ENCODE data around the gene MYOM1.
"Not testable (repeated sequence)": the region's sequence is repeated elsewhere in the genome, so short reads cannot be mapped to it uniquely, and the experiment has no call there.

Gene MYOM1

DNA sequence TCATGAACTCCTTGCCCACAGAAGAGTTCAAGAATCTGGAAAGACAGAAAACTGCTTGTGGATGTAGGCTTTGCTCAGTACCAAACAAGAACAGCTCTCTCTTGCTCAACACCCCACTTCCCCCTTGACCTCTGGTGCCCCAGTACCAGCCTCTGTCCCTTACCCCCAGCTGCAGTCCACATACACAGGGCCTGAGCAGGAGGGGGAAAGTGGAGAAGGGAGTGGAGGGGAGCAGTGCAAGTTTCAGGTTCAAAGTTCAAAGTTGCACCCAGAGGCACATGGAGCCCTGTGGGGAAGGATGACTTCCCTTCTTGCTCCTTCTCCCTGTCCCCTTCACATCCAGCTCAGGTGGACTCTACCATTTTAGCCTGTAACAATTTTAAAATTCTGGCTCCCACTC lies 145.7 kb downstream of the MYOM1 start:
- DNase-seq: no peak

- DNase-seq: not testable (repeated sequence)
Measured at GRCh38 chr18:3073353-3073752, 146.4 kb downstream of the MYOM1 start.

- DNase-seq: no peak
Measured at GRCh38 chr18:3071676-3072075, 148.1 kb downstream of the MYOM1 start.

- DNase-seq: no peak
Measured at GRCh38 chr18:3069671-3070433, 149.9 kb downstream of the MYOM1 start.

DNA sequence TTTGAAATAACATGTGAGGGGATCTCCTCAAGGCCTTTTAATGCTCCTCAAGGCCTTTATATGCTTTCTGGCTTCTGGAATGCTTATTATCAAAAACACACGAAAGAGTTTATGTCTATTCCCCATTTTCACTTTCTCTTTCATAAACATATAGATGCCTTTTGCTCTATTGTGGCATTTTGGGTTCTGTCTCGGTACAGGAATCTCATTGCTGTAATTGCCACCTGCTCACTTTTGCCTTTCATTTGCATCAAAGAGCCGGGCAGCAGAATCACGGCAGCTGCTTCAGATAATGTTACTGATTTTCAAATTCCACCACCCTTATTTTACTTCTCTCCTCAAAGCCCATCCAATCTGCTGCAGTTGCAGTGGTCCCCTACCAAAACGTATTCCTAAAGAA lies 152.0 kb downstream of the MYOM1 start:
- no peak for DNase-seq

- DNase-seq: no peak
Measured at GRCh38 chr18:3067165-3067661, 152.6 kb downstream of the MYOM1 start.

DNA sequence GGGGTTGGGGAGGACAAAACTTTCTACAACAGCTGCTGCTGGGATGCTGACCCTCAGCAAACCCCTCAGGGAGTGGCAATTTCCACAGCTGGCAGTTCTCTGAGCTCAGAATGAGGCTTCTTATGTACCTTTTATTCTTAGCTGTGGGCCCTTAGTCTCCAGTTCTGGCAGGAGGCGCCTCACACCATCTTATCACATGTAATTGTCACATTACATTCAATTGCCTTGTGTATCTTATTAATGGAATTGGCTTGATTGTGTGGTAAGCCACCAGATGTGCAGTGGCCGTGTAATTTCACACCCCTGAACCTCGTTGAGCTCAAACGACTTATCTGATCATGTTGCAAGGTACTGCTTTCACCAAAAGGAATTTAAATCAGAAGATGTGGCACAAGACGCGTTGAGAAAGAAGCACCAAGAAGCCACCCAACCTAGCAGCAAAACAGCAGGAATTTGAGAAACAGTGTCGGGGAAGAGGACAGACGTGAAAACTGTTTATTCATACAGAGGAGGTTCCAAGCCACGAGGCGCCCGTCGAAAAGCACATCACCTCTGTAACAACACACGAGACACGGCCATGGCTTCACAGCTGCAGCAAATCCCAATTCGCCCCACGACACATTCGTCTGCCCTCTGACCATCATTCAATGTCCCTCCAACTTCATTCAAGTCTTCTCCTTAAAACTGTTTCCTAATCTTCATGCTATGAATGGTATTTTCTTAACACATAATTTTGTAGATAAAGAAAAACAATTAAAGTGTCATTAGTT lies 153.2 kb downstream of the MYOM1 start:
- DNase-seq: no peak

DNA sequence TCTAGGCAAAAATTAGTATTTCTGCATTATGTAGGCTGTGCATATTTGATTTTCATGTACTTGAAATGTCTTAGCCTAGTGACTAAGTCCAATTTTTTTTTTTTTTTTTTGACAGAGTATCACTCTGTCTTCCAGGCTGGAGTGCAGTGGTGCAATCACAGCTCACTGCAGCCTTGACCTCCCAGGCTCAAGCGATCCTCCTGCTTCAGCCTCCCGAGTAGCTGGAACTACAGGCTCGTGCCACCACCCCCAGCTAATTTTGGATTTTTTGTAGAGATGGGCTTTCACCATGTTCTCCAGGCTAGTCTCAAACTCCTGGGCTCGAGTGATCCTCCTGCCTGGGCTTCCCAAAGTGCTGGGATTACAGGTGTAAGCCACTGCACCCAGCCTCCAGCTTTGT lies 156.0 kb downstream of the MYOM1 start:
- DNase-seq: not testable (repeated sequence)

- DNase-seq: peak; percentile 82
Measured at GRCh38 chr18:3062798-3063680, 156.7 kb downstream of the MYOM1 start.

GRCh38 chr18:3061581-3062312 lies 158.0 kb downstream of the MYOM1 start:
- peak; percentile 74 for DNase-seq

GRCh38 chr18:3060667-3061580 lies 158.8 kb downstream of the MYOM1 start:
- DNase-seq: peak; percentile 72

DNA sequence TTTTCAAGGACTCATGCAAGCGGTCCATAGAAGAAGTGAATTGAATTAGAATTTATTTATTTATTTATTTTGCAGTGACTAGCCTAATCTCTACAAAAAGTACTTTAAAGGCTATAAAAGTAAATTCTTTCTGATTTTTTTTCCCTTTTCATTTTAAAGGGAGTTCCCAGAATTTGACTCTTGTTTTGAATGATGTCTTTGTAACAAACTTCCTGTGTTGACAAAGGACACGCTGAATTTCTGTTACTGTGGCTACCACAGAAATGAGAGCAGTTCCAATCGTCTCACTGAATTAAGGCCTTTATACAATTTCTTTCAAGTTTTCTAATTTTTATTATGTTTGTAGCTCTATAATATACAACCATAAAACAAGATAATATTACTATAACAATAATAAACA lies 160.5 kb downstream of the MYOM1 start:
- no peak for DNase-seq

DNA sequence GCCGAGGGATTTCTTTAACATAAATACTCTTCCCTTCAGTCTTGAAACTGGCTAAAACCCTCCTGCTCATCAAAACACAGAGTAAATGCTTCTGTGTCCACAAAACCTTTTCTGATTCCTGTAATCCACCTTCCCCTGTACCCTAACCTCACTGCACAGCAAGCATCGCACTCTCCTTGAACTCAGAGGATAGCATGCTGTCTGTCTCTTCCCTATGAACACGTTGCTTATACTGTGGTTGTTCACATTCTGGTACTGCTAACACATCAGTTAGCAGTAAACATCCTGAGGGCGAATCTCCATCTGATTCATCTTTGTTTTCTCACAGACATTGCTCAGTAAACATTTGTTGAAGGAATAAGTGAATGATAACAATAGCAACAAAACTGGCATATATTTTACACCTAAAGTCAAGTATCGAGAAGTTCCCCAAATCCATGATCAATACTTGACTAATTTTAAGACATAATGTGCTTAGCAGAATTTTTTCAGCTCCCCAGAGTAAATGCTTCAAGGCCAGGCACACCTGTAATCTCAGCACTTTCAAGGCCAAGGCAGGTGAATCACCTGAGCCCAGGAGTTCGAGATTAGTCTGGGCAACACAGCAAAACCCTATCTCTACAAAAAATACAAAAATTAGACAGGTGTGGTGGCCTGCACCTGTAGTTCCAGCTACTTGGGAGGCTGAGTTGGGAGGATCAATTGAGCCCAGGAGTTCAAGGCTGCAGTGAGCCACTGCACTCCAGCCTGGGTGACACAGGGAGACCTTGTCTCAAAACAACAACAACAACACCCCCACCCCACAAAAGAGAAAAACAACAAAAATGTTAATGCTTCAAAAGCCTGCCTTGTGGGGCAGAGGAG lies 161.2 kb downstream of the MYOM1 start:
- no peak for DNase-seq

DNA sequence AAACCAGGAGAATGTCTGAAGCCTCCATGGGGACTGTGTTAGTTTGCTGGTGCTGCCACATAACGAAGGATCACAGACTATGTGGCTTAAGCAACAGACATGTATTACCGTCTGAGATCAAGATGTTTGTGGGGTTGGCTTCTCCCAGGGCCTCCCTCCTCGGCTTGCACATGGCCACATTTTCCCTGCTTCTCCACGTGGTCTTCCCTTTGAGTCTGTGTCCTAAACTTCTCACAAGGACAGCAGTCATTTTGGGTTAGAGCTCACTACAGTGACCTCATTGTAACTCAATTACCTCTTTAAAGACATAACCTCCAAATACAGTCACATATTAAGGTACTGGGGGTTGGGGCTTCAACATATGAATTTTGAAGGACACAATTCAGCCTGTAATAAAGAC lies 162.2 kb downstream of the MYOM1 start:
- no peak for DNase-seq

DNA sequence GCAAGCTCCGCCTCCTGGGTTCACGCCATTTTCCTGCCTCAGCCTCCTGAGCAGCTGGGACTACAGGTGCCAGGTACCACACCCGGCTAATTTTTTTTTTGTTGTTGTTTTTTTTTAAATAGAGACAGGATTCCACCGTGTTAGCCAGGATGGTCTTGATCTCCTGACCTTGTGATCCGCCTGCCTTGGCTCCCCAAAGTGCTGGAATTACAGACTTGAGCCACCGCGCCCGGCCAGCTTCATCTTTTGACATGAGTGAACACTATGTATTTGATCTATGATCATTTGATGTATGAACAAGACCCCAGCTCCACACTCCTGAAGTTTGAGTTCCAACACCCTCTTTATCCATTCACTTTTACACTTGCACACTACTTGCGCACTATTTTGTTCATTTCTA lies 163.5 kb downstream of the MYOM1 start:
- DNase-seq: no peak

DNA sequence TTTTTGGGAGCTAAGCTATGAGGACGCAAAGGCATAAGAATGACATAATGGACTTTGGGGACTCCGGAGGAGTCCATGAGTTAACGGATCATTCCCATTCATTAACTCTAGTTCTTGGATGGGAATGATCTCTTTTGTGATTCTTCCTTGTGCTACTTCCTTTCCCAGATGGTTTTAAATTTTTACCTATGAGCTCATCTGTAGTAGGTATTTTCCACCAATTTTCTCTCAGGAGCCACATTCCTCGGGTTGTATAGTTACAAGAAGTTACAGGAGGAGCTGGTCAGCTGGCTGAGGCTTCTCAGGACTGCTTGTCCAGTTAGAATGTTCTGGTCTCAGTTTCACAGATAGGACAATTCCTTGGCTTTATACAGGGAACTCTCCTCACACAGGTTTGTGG lies 164.0 kb downstream of the MYOM1 start:
- no peak for DNase-seq

GRCh38 chr18:3055186-3055728 lies 164.5 kb downstream of the MYOM1 start:
- DNase-seq: no peak

- DNase-seq: no peak
Measured at GRCh38 chr18:3054780-3055179, 165.0 kb downstream of the MYOM1 start.

DNA sequence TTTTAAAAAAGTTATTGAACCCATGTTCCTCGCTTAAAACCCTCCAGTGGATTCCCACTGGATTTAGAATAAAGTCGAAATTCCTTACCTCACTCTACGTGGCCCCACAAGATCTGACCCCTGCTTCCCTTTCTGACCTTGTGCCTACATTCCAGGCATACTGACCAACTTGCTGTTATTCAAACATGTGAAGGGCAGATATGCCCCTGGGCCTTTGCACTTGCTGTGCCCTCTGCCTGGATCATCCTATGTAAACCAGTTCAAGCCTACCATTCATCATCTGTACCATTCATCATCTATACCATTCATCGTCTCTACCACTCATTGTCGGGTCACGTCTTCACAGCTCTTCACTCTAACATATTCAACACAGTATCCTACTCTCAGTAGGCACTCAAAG lies 165.6 kb downstream of the MYOM1 start:
- DNase-seq: no peak

GRCh38 chr18:3053081-3053480 lies 166.7 kb downstream of the MYOM1 start:
- no peak for DNase-seq

All from activated CD4-positive, alpha-beta T cell treated with anti-CD3 and anti-CD28 coated beads for 48 hours (primary cell).